NCI-H187 treated with DMSO at 0.1 percent for 48 hours (cell line): Measurements from ENCODE around the gene GNPDA2.
"Not testable (repeated sequence)": the region's sequence is repeated elsewhere in the genome, so short reads cannot be mapped to it uniquely, and the experiment has no call there.

ENCODE experiments used
- DNase-seq: peaks from one replicate; lab custom pipeline; 2025; lab: John Stamatoyannopoulos, UW

The GNPDA2 gene

GRCh38 chr4:44726038-44726871 is at the start of gene GNPDA2:
Gene GNPDA2 (minus strand): TSS chr4:44726556. CDS start chr4:44722207, 4,349 bp downstream.
- DNase-seq, result peak; percentile 36

- no peak for DNase-seq
Measured at GRCh38 chr4:44772340-44772739, 46.0 kb upstream of the GNPDA2 start.

- DNase-seq, result no peak
Measured at GRCh38 chr4:44771789-44772188, 45.4 kb upstream of the GNPDA2 start.

GRCh38 chr4:44766453-44766852 is 40.1 kb upstream of the GNPDA2 start:
- no peak for DNase-seq

- no peak for DNase-seq
Measured at GRCh38 chr4:44765116-44765515, 38.8 kb upstream of the GNPDA2 start.

GRCh38 chr4:44761306-44761705 is 35.0 kb upstream of the GNPDA2 start:
- DNase-seq, result no peak

GRCh38 chr4:44760142-44760898 is 34.0 kb upstream of the GNPDA2 start:
- no peak for DNase-seq

GRCh38 chr4:44756559-44756958 is 30.2 kb upstream of the GNPDA2 start:
- no peak for DNase-seq

- DNase-seq, result no peak
Measured at GRCh38 chr4:44740201-44740600, 13.8 kb upstream of the GNPDA2 start.

- DNase-seq, result no peak
Measured at GRCh38 chr4:44738615-44739014, 12.3 kb upstream of the GNPDA2 start.

GRCh38 chr4:44736900-44737299 is 10.5 kb upstream of the GNPDA2 start:
- no peak for DNase-seq

GRCh38 chr4:44728694-44729093 is 2.3 kb upstream of the GNPDA2 start:
- not testable (repeated sequence) for DNase-seq

GRCh38 chr4:44727471-44727870 is 1.1 kb upstream of the GNPDA2 start:
- DNase-seq, result no peak

- no peak for DNase-seq
Measured at GRCh38 chr4:44725726-44726037, 674 bp downstream of the GNPDA2 start.

GRCh38 chr4:44725166-44725565 is 1.2 kb downstream of the GNPDA2 start:
- no peak for DNase-seq

GRCh38 chr4:44722001-44722400 is 4.4 kb downstream of the GNPDA2 start:
- DNase-seq, result no peak

GRCh38 chr4:44720371-44720770 is 6.0 kb downstream of the GNPDA2 start:
- DNase-seq, result no peak

- no peak for DNase-seq
Measured at GRCh38 chr4:44716597-44716996, 9.8 kb downstream of the GNPDA2 start.

GRCh38 chr4:44713125-44713524 is 13.2 kb downstream of the GNPDA2 start:
- DNase-seq, result no peak

- DNase-seq, result no peak
Measured at GRCh38 chr4:44704673-44705072, 21.7 kb downstream of the GNPDA2 start.

- no peak for DNase-seq
Measured at GRCh38 chr4:44701037-44701436, 25.3 kb downstream of the GNPDA2 start.

GRCh38 chr4:44700427-44700826 is 25.9 kb downstream of the GNPDA2 start:
- DNase-seq, result no peak

GRCh38 chr4:44684648-44685047 is 41.7 kb downstream of the GNPDA2 start:
- DNase-seq, result no peak
